Left forelimb (tissue), 1 donor: Measurements from ENCODE around the gene TWF2.

Experiments
- DNase-seq: peaks from one replicate; pipeline ENCODE4 v3.0.0-alpha.2; 2018; ENCODE audit warnings: low spot score

TWF2 gene

GRCh38 chr3:52237657-52238172 is 1.2 kb downstream of the TWF2 start:
- DNase-seq, result no peak

- no peak for DNase-seq
These were observed 1.8 kb downstream of the TWF2 start for GRCh38 chr3:52237006-52237656.

- DNase-seq, result no peak
These were observed 2.5 kb downstream of the TWF2 start for GRCh38 chr3:52236424-52236886.

- no peak for DNase-seq
These were observed 4.2 kb downstream of the TWF2 start for GRCh38 chr3:52234516-52235447.

GRCh38 chr3:52233968-52234367 is 5.0 kb downstream of the TWF2 start:
- DNase-seq, result no peak

GRCh38 chr3:52233108-52233591 is 5.8 kb downstream of the TWF2 start:
- DNase-seq, result no peak

- no peak for DNase-seq
These were observed 6.5 kb downstream of the TWF2 start for GRCh38 chr3:52232279-52233107.

- no peak for DNase-seq
These were observed 7.3 kb downstream of the TWF2 start for GRCh38 chr3:52231502-52232278.

- DNase-seq, result no peak
These were observed 8.0 kb downstream of the TWF2 start for GRCh38 chr3:52230889-52231499.

GRCh38 chr3:52230461-52230860 is 8.5 kb downstream of the TWF2 start:
- DNase-seq, result no peak

GRCh38 chr3:52229656-52230055 is 9.3 kb downstream of the TWF2 start:
- DNase-seq, result no peak

- no peak for DNase-seq
These were observed 10.1 kb downstream of the TWF2 start for GRCh38 chr3:52228751-52229291.

- no peak for DNase-seq
These were observed 10.7 kb downstream of the TWF2 start for GRCh38 chr3:52228266-52228665.

GRCh38 chr3:52227766-52228165 is 11.2 kb downstream of the TWF2 start:
- no peak for DNase-seq

- DNase-seq, result no peak
These were observed 11.8 kb downstream of the TWF2 start for GRCh38 chr3:52227117-52227516.

- DNase-seq, result no peak
These were observed 12.6 kb downstream of the TWF2 start for GRCh38 chr3:52226229-52226817.

GRCh38 chr3:52225452-52226228 is 13.3 kb downstream of the TWF2 start, which contains the start of gene TLR9:
TSS of gene TLR9 (minus strand) at chr3:52225645. CDS start at chr3:52225529, 116 bp downstream.
- DNase-seq, result no peak

GRCh38 chr3:52223449-52224408 is 15.2 kb downstream of the TWF2 start:
- DNase-seq, result no peak
